ENCODE measurements around the gene IER5L.

GRCh38 chr9:129149442-129149841 is 28.6 kb downstream of the IER5L start:
- no peak for TF ChIP-seq CTCF (IDR thresholded peaks at IDR 0.05; ENCODE audit: low read length)
- TF ChIP-seq EZH2 (IDR thresholded peaks at IDR 0.05; ENCODE audit: borderline replicate concordance, low read length) = no peak
